Activated CD8-positive, alpha-beta memory T cell treated with anti-CD3 and anti-CD28 coated beads for 48 hours (primary cell): ENCODE results near the gene ATF7IP.
"Not testable (repeated sequence)": the region's sequence is repeated elsewhere in the genome, so short reads cannot be mapped to it uniquely, and the experiment has no call there.

ENCODE experiments used
- DNase-seq, 3 experiments: peaks; one replicate each; pipeline ENCODE4 v3.0.0-alpha.2; 2020; ENCODE audit warnings: low read depth in 2 of 3, low spot score in 2 of 3

Gene ATF7IP, protein sequence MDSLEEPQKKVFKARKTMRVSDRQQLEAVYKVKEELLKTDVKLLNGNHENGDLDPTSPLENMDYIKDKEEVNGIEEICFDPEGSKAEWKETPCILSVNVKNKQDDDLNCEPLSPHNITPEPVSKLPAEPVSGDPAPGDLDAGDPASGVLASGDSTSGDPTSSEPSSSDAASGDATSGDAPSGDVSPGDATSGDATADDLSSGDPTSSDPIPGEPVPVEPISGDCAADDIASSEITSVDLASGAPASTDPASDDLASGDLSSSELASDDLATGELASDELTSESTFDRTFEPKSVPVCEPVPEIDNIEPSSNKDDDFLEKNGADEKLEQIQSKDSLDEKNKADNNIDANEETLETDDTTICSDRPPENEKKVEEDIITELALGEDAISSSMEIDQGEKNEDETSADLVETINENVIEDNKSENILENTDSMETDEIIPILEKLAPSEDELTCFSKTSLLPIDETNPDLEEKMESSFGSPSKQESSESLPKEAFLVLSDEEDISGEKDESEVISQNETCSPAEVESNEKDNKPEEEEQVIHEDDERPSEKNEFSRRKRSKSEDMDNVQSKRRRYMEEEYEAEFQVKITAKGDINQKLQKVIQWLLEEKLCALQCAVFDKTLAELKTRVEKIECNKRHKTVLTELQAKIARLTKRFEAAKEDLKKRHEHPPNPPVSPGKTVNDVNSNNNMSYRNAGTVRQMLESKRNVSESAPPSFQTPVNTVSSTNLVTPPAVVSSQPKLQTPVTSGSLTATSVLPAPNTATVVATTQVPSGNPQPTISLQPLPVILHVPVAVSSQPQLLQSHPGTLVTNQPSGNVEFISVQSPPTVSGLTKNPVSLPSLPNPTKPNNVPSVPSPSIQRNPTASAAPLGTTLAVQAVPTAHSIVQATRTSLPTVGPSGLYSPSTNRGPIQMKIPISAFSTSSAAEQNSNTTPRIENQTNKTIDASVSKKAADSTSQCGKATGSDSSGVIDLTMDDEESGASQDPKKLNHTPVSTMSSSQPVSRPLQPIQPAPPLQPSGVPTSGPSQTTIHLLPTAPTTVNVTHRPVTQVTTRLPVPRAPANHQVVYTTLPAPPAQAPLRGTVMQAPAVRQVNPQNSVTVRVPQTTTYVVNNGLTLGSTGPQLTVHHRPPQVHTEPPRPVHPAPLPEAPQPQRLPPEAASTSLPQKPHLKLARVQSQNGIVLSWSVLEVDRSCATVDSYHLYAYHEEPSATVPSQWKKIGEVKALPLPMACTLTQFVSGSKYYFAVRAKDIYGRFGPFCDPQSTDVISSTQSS

DNA sequence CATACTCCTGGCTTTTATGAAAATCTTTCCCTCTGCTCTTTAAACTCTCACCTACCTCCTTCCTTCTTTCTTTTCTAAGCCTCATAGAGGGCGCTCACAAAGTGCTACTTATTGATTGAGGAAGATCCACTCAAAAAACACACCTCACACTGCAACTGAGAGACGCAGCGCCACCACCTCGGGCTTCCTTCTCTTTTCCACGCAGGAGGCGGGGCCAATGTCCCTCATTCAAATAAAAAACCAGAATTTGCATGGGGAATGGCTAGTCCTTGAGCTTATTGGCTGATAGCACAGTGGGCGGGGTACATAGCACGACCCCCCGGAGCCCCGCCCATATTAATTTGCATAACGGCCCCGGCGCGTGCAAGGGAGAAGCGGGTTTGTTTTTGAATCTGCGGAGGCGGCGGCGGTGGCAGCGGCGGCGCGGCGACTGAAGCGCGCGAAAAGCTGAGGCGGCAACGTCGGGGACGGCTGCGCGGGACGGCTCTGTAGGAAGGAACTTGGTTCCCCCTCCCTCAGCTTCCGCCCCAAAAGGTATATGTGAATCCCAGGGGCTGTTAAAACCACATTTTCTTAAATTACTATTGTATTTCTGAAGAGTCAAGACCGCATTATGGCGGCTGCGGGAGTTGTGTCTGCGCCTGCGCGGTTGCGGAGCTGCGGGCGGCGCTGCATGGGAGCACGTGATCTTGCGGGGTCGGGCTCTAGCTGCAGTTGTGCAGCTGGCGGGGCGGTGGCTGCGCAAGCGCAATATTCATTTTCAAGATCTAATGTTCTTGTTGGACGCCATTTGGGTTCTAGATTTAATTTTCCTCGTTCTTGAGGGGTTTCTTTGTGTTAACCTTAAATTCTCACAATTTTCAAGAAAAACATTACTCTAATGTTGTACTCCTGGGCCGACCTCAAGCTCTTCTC, at the start of gene ATF7IP:
Gene ATF7IP (plus strand): TSS at position 389 of the 915 bp plus-strand sequence. CDS start 58,234 bp downstream, outside the sequence.
- DNase-seq, result peak; percentile 74 to 90 (median 85)

DNA sequence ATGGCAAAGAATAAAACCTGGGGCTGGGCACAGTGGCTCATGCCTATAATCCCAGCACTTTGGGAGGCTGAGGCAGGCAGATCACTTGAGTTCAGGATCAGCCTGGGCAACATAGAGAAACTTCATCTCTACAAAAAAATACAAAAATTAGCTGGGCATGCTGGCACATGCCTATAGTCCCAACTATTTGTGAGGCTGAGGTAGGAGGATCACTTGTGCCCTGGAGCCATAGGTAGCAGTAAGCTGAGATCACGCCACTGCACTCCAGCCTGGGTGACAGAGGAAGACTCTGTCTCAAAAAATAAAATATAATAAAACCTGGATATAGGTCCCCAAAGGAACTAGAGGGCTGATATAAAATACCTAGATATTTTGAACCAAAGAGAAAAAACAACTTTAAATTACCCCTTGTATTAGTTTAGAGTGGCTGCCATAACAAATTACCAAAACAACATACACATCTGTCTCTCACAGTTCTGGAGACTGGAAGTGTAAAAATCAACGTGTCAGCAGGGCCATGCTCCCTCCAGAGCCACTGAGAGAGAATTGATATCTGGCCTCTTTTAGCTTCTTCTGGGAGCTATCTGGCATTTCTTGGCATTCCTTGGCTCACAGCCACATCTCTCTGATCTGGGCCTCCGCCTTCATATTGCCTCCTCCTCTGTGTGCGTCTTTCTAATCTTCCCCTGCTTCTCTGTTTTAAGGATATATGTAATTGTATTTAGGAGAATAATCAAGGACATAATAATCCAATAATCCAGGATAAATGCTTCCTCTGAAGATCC, 47.9 kb upstream of the ATF7IP start:
- DNase-seq, result no peak

DNA sequence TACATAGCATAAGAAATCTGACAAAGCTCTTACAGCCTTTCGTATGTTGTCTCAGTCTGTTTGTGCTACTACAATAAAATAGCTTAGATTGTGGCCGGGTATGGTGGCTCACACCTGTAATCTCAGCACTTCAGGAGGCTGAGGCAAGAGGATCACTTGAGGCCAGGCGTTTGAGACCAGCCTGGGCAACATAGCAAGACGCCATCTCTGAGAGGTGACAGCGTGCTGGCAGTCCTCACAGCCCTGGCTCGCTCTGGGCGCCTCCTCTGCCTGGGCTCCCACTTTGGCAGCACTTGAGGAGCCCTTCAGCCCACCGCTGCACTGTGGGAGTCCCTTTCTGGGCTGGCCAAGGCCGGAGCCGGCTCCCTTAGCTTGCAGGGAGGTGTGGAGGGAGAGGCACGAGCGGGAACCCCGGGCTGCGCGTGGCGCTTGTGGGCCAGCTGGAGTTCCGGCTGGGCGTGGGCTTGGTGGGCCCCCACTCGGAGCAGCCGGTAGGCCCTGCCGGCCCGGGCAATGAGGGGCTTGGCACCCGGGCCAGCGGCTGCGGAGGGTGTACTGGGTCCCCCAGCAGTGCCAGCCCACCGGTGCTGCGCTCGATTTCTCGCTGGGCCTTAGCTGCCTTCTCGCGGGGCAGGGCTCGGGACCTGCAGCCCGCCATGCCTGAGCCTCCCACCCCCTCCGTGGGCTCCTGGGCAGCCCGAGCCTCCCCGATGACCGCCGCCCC, 45.6 kb upstream of the ATF7IP start:
- not testable (repeated sequence) for DNase-seq

DNA sequence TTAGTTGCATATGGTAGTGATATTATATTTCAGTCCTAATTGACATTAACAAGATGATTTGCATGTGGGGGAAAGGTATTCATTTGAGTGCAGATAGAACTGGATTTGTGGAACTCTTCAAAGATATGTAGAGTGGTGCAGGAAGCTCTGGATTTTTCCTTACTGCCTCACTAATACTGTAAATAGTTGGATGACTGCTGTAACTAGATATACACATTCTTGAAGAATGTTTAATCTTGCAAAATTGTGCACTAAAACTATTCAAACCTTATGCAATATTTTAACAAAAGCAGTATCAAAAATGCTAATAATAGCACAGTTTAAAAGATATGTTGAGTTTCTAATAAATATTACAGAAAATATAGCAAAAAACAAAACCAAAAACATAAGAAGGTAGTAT, 43.1 kb upstream of the ATF7IP start:
- DNase-seq, result no peak

DNA sequence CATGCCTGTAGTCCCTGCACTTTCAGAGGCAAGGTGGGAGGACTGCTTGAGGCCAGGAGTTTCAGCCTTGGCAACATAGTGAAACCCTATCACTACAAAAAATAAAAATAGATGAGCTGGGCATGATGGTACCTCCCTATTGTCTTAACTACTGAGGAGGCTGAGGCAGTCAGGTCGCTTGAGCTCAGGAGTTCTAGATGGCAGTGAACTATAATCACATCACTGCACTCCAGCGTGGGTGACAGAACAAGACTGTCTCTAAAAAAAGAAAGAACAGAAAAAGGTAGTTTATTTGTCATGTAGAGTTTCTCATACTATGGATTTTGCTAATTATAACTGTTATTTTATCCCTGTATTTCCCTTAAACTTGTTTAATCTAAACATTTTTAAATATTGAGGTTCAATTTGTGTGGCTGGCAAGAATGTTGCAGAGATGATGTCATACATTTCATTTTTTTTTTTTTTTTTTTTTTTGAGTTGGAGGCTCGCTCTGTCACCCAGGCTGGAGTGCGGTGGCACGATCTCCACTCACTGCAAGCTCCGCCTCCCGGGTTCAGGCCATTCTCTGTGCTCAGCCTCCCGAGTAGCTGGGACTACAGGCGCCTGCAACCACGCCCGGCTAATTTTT, 39.7 kb upstream of the ATF7IP start:
- no peak for DNase-seq

DNA sequence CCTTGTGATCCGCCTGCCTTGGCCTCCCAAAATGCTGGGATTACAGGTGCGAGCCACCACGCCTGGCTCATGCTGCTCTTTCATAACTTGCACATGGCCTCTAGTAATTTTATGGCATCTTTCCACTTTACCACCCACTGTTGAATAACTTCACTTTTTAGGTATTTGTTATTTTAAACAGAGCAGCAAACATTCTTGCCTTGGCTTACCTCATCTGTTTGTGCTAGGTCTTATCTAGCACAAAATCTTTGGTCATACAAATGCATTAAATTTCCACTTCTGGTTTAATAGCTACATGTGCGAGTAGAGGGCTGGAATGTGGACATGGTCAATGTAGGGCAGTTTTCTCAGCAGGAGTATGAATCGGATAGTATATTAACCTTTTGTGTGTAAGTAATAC, 38.8 kb upstream of the ATF7IP start:
- no peak for DNase-seq

DNA sequence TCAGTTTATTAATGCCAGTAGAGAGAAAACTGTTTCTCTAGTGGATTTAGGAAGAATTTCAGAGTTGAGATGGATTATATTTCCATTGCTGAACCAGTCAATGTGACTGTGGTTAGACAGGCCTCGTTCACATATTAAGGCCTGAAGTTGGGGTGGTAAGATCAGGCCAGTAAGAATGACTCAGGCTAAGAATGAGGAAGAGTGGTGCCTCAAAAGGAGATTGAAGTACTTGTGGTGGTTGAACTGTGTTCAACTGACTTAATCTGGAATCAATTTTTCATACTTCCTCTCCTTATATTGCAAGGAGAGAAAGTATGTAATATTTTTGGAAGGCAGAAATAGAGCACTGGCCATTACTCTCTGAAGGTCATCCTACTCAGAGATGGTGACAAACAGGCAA, 37.8 kb upstream of the ATF7IP start:
- no peak for DNase-seq

DNA sequence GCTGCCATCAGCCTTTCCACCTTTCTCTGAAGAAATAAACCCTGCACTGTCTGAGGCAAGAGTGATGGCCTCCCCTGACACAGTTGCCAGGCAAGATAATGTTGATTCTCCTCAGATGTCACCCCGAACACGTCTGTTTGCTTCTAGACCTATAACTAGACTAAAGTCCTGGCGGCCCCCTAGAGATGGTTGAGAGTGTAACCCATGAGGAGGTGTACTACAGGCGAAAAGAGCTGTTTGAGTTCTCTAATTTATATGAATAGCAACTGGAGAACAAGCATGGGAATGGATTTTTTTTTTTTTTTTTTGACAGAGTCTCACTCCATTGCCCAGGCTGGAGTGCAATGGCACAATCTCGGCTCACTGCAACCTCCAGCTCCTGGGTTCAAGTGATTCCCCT, 33.0 kb upstream of the ATF7IP start:
- no peak for DNase-seq

DNA sequence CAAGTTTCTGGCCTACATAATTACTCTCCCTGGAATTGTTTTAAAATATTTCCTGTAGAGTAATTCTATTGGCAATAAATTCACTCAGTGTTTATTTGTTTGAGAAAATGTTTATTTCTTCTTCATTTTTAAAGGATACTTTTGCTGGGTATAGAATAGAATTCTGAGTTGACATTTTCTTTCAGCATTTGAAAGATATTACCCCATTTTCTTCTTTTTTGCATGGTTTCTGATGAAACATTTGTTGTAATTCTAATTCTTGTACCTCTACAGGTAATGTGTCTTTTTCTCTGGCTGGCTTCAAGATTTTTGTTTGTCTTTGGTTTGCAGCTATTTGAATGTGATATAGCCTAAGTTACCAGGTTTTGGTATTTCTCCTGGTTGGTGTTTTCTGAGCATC, 25.1 kb upstream of the ATF7IP start:
- no peak for DNase-seq

DNA sequence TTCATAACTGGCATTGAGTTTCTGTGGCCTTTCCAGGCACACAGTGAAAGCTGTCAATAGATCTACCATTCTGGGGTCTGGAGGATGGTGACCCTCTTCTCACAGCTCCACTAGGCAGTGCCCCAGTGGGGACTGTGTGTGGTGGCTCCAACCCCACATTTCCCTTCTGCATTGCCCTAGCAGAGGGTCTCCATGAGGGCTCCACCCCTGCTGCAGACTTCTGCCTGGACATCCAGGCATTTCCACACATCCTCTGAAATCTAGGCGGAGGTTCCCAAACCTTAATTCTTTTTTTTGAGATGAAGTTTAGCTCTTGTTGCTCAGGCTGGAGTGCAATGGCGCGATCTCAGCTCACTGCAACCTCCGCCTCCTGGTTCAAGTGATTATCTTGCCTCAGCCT, 14.0 kb upstream of the ATF7IP start:
- DNase-seq, result not testable (repeated sequence)

DNA sequence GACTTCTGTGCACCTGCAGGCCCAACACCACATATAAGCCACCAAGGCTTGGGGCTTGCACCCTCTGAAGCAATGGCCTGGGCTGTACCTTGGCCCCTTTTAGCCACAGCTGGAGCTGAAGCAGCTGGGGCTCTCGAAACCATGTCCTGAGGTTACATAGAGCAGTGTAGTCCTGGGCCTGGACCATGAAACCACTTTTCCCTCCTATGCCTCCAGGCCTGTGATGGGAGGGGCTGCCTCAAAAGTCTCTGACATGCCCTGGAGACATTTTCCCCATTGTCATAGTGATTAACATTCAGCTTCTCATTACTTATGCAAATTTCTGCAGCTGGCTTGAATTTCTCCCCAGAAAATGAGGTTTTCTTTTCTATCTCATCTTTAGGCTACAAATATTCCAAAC, 13.4 kb upstream of the ATF7IP start:
- DNase-seq, result not testable (repeated sequence)

DNA sequence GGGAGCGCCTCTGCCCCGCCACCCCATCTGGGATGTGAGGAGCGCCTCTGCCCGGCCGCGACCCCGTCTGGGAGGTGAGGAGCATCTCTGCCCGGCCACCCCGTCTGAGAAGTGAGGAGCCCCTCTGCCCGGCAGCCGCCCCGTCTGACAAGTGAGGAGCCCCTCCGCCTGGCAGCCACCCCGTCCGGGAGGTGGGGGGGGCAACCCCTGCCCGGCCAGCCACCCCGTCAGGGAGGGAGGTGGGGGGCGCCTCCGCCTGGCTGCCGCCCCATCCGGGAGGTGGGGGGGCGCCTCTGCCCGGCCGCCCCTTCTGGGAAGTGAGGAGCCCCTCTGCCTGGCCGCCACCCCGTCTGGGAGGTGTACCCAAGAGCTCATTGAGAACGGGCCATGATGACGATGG, 10.8 kb upstream of the ATF7IP start:
- DNase-seq, result not testable (repeated sequence)

DNA sequence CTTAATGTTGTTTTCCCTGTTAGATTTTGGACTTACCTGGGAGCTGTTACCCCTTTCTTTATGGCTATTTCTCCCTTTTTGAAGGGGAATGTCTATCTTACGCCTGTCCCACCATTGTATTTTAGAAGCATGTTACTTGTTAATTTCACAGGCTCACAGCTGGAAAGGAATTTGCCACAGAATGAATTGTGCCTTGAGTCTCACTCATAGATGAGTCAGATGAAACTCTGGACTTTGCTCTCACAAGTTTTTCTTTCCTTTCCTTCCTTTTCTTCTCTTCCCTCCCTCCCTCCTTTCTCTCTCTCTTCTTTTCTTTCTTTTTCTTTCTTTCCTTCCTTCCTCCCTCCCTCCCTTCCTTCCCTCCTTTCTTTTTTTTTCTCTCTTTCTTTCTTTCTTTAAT, 9.3 kb upstream of the ATF7IP start:
- no peak for DNase-seq

DNA sequence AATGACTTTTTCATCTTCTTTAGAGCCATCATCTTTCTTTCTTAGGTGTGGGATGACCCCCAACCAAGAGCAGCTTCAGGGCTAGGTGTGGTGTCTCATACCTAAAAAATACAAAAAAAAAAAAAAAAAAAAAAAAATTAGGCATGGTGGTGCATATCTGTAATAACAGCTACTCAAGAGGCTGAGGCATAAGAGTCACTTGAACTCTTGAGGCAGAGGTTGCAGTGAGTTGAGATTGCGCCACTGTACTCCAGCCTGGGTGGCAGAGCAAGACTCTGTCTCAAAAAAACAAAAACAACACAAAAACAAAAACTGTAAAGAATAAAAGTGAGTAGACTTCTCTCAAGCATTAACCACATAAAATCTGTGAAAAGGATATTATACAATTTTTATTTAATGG, 8.0 kb upstream of the ATF7IP start:
- DNase-seq, result no peak

DNA sequence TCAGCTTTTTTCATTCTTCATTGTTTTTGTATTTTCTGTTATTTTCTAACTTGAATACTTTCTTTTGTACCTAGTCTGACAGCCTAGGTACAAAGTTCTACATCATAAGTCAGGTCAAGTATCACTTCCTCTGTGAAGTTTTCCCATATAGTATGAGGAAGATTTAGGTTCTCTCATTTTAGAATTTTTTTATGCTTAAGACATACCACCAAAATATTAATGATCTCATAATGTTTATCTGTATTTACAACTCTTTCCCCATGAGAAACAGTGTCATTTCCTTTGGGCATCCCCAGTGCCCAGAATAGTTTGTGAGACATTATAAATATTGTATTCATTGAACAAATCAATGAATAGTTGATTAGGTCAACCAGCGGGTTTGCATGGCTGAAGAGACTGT, 3.1 kb upstream of the ATF7IP start:
- DNase-seq, result no peak

DNA sequence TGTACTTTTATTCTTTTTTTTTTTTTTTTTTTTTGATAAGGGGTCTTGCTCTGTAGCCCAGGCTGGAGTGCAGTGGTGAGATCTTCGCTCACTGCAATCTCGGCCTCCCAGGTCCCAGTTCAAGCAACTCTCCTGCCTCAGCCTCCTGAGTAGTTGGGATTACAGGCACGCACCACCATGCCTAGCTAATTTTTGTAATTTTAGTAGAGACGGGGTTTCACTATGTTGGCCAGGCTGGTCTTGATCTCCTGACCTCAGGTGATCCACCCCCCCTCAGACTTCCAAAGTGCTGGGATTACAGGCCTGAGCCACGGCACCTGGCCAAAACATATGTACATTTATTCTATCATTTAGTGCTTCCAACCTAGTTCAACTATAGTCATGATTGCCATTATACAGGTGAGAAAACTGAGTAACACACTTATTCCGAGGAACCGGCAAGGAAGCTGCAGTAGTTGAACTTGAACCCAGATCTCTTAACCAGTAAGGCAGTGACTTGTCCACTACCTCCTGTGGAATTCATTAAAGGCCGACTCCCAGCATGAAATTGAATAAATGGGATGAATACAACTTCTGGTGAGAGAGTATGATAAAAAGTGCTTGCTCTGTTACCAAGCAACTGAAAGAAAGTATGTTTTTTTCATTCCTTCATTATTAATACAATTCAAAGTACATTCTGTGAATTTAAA, 755 bp upstream of the ATF7IP start:
- DNase-seq, result no peak

DNA sequence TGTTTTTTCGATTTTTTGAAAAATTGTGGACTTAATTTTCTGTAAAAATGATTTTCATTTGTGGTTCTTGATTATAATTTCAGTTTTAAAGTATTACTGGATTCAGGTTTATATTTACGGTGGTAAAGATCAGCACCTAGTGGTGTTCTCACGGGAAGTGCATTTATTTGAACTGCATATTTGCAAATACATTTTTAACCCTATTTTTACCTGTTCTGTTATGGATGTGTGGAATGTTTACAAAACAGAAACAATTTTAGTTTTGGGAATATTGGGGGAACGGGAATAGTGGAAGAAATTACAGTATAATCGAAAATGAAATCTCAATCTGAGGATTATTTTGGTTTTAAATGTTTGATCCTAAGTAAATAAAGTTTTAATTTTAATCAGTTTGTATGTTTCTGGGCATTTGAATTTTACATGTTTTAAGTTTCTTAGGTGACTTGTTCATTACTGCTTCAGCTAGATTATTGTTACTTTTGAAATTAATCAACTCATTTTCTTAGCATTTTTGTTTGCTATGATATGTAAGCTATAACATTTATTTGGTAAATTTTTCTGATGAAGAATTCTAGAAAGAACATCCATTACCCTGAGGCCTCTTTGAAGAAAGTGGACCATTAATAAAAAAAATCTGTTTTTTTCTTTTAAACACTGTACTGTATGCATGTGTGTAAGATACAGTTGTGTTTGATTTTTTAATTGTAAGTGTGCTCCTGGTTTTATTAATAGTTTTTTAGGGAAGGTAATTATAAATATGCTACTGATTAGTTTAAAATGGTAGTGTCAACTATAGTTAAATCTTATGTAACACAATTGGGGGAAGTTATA, 942 bp downstream of the ATF7IP start:
- no peak for DNase-seq
